Measurements from ENCODE around the gene RNF213.

RNF213 gene

GRCh38 chr17:80414508-80414802 lies 153.8 kb downstream of the RNF213 start:
- in situ Hi-C loops (cut with MboI; ENCODE audit: low sequenced_read_pairs), result no loop called here

GRCh38 chr17:80414803-80415625 lies 154.4 kb downstream of the RNF213 start, which contains the start of gene ENDOV:
TSS of gene ENDOV (plus strand) at chr17:80415167. CDS start at chr17:80415195, 28 bp downstream.
- in situ Hi-C loops (cut with MboI; ENCODE audit: low sequenced_read_pairs), result no loop called here

GRCh38 chr17:80415626-80416137 lies 155.0 kb downstream of the RNF213 start:
- in situ Hi-C loops (cut with MboI; ENCODE audit: low sequenced_read_pairs), result no loop called here

GRCh38 chr17:80416260-80416939 lies 155.7 kb downstream of the RNF213 start:
- in situ Hi-C loops (cut with MboI; ENCODE audit: low sequenced_read_pairs), result no loop called here

GRCh38 chr17:80416940-80417293 lies 156.3 kb downstream of the RNF213 start:
- in situ Hi-C loops (cut with MboI; ENCODE audit: low sequenced_read_pairs), result no loop called here

- in situ Hi-C loops (cut with MboI; ENCODE audit: low sequenced_read_pairs), result no loop called here
These were observed 157.9 kb downstream of the RNF213 start for GRCh38 chr17:80418589-80418988.

GRCh38 chr17:80419255-80419654 lies 158.6 kb downstream of the RNF213 start:
- in situ Hi-C loops (cut with MboI; ENCODE audit: low sequenced_read_pairs), result no loop called here

GRCh38 chr17:80421381-80422090 lies 160.9 kb downstream of the RNF213 start:
- in situ Hi-C loops (cut with MboI; ENCODE audit: low sequenced_read_pairs), result loop anchor here (10.0 kb wide), 2 partner anchors 153 to 563 kb away; no protein-coding TSS in a partner anchor

- in situ Hi-C loops (cut with MboI; ENCODE audit: low sequenced_read_pairs), result loop anchor here (10.0 kb wide), 2 partner anchors 153 to 563 kb away; no protein-coding TSS in a partner anchor
These were observed 161.6 kb downstream of the RNF213 start for GRCh38 chr17:80422276-80422675.

GRCh38 chr17:80422981-80423380 lies 162.3 kb downstream of the RNF213 start:
- in situ Hi-C loops (cut with MboI; ENCODE audit: low sequenced_read_pairs), result loop anchor here (10.0 kb wide), 2 partner anchors 152 to 562 kb away; no protein-coding TSS in a partner anchor

GRCh38 chr17:80423536-80424225 lies 163.0 kb downstream of the RNF213 start:
- in situ Hi-C loops (cut with MboI; ENCODE audit: low sequenced_read_pairs), result loop anchor here (10.0 kb wide), 2 partner anchors 151 to 561 kb away; no protein-coding TSS in a partner anchor

GRCh38 chr17:80424261-80424660 lies 163.6 kb downstream of the RNF213 start:
- in situ Hi-C loops (cut with MboI; ENCODE audit: low sequenced_read_pairs), result loop anchor here (10.0 kb wide), 2 partner anchors 151 to 561 kb away; no protein-coding TSS in a partner anchor

GRCh38 chr17:80424878-80425765 lies 164.5 kb downstream of the RNF213 start:
- in situ Hi-C loops (cut with MboI; ENCODE audit: low sequenced_read_pairs), result loop anchor here (10.0 to 25.0 kb wide), 3 partner anchors 150 to 560 kb away; no protein-coding TSS in a partner anchor

- in situ Hi-C loops (cut with MboI; ENCODE audit: low sequenced_read_pairs), result loop anchor here (10.0 to 25.0 kb wide), 3 partner anchors 149 to 559 kb away; no protein-coding TSS in a partner anchor
These were observed 165.3 kb downstream of the RNF213 start for GRCh38 chr17:80425835-80426426.

GRCh38 chr17:80426671-80427326 lies 166.1 kb downstream of the RNF213 start:
- in situ Hi-C loops (cut with MboI; ENCODE audit: low sequenced_read_pairs), result loop anchor here (10.0 to 25.0 kb wide), 3 partner anchors 148 to 558 kb away; no protein-coding TSS in a partner anchor

- in situ Hi-C loops (cut with MboI; ENCODE audit: low sequenced_read_pairs), result loop anchor here (10.0 to 25.0 kb wide), 3 partner anchors 147 to 557 kb away; no protein-coding TSS in a partner anchor
These were observed 167.0 kb downstream of the RNF213 start for GRCh38 chr17:80427366-80428282.

GRCh38 chr17:80428363-80428762 lies 167.7 kb downstream of the RNF213 start:
- in situ Hi-C loops (cut with MboI; ENCODE audit: low sequenced_read_pairs), result loop anchor here (10.0 to 25.0 kb wide), 3 partner anchors 146 to 556 kb away; no protein-coding TSS in a partner anchor
